HT-29 (cell line): ENCODE data around the gene DGKD. TPM values are rescaled to one million over a fixed set of nuclear protein-coding genes. Genes with fewer than 3 reads are reported as not detected.

Experiments
- DNase-seq: peaks from one replicate; pipeline ENCODE4 v3.0.0-alpha.2; 2015; ENCODE audit warnings: low spot score
- total RNA-seq: library from RNA; depleted of rRNA; stranded (reverse); fragments of >200 nt; shearing (Covaris generic); gene quantifications from 2 replicates; pipeline ENCODE4 v1.2.3, GENCODE V29; 2014

The DGKD gene
- total RNA-seq, 1 experiment from 2014 or later: 18.7 TPM

- no peak for DNase-seq
Measured at GRCh38 chr2:233444501-233444900, 90.2 kb downstream of the DGKD start.

GRCh38 chr2:233445152-233445830 is 91.0 kb downstream of the DGKD start:
- DNase-seq: no peak

DNA sequence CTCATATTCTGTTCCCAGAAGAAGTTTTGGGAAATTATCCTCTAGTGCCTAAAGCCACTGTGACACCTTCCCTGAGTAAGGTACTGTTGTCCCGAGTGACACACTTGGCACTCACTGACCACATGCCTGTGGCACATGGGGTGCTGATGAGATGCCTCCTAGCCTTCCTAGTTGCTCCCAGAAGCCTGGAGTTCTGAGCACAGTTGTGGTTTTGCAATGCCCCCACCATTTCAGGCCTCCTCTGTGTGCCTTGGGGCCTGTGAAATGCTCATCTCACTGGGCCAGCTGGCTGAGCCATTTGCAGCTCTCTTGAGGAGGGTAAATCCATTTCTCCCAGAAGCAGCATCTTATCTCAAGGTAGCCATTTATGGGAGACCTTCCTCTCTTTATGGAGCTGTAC is 91.8 kb downstream of the DGKD start:
- DNase-seq: no peak

GRCh38 chr2:233446606-233447305 is 92.5 kb downstream of the DGKD start:
- no peak for DNase-seq

DNA sequence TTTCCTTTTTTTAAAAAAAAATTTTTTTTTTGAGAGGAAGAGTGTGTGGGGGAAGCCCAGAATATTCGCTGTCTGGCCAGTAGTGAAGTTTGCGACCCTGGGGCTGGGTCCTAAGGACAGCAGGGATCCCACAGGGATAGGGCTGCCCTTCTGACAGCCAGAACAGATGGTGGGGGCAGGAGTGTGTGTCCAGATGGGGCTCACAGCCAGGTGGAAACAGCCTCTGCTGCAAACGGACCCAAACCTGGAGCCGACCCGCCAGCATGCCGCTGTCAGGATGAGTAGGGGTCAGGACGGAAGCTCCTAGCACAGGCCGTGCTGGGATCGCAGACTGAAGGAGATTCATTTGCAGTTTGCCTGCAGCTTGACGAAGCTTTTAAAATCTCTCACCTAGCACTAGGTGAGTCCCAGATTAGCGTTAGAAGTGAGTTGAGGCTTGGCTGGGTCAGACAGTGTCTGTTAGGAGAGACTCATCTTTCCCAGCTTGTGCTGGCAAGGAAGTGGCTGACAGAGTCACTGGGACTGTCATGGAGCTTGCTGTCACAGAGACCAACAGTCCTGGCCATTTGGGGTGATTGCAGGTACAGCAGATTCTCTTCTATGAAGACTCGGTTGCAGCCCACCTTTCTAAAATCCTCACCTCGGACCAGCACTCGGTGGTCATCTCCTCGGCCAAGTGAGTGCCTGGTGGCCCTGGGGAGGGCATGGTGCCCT is 93.4 kb downstream of the DGKD start:
- no peak for DNase-seq

DNA sequence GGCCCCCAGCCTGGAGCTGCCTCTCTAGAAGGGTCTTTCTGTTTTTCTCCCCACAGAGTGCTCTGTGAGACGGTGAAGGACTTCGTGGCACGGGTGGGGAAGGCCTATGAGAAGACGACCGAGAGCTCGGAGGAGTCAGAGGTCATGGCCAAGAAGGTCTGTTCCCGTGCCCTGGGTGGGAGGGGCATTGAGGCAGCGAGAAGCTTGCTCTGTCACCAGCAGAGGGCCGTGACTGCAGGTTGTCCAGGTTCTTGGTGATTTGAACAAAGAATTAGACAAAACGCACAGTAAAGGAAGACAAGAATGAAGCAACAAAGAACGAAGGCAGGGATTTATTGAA is 93.9 kb downstream of the DGKD start:
- DNase-seq: peak; percentile 59

- peak; percentile 50 for DNase-seq
Measured at GRCh38 chr2:233448575-233448974, 94.3 kb downstream of the DGKD start.

- peak; percentile 84 for DNase-seq
Measured at GRCh38 chr2:233449081-233449901, 95.0 kb downstream of the DGKD start.

DNA sequence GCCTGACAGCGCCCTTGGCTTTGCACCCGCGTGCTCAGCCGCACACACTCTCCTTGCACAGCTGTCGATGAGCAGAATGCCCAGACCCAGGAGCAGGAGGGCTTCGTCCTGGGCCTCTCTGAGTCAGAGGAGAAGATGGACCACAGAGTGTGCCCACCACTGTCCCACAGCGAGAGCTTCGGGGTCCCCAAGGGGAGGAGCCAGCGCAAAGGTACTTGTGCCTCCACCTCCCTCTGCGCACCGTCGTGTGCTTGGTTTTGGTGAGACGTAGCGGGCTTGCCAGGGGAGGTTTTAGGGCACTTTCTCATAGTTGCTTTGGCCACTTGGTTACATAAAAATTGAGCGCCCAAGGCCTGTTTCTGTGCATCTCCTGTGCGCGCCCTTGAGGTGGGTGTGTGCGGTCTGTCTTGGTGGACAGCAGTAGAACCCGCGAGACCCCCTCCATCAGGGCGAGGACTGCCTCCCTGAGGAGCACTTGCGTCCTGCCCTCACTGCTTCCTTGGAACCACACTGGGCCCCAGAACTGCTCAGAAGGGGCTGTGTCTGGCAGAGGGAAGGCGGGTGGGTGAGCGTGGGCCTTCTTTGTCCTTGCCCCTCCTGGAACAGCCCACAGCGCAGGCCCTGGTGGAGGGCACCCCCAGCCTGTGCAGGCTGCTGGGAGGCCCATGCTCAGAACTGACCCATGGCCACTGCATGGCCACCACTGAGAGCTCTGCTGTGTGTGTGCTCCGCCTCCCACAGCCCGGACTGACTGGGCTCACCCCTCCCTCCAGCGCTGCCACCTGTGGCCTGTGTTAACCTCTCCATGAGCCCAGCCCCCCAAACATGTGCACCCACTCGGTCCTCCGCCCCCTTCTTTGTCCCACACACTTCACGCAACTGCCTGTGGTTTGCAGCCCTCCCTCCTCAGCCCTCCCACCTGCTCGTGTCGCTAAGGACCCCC is 95.9 kb downstream of the DGKD start:
- no peak for DNase-seq

DNA sequence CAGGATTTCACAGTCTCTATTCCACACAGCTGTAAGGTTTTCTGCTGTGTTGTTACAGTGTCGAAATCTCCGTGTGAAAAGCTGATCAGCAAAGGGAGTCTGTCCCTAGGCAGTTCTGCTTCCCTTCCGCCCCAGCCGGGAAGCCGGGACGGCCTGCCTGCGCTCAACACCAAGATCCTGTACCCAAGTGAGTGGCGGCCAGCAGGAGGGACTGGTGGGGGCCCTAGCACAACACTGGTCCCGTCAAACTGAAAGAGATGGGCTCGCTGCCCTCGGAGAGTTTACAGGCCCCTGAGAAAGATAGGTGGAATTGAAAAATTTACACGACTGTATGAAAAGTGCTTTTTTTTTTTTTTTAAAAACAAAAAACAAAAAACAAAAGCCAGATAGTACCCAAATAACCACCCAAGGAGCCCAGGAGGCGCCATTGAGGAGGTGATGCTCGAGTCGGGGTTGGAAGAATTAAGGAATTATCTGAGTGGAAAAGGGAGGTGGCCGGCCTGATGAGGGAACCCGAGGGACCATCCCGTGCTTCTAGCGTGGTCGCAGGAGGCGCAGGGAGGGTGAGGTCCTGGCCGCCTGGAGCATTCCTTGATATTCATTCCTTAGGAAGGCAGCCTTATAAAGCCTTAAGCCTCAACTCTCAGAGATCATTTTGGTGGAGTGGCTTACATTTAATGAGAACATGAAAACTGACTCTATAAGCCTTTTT is 96.7 kb downstream of the DGKD start:
- no peak for DNase-seq

- DNase-seq: no peak
Measured at GRCh38 chr2:233451950-233452349, 97.7 kb downstream of the DGKD start.

DNA sequence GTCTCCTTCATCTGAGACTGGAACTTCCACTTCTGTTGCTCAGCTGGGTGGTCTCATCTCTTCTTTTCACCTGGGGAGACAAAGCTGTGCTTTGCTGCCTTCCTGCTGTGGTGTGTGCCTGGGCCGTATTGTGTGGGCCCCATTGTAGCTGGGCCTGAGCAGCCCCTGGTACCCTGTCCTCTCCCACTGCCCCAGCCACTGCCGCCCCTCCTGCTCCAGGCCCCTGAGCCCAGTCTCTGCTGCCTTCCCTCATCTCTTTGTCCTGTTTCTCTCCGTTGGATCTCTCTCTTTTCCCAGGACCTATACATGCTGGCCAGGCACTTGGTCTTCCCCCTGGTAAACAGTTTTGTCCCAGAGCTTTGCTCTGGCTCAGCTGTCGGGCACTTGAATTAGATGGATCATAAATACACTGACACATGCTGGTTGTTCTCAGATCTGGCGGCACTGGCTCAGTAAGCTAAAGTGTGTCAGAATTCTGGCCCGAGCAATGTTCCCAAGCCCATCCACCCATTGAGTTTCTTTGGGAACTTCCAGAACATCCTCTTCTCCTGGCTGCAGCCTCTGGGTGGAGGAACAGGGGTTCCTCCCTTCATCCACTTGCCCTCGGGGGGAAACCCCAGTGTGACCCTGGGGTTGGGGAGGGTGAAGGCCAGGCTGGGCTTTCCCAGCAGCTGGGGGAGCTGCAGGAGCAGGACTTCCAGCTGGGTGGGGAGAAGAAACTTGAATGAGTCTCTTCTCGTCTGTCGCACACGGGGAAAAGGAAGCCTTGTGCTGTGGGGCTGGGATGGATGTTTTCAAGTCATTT is 99.0 kb downstream of the DGKD start:
- DNase-seq: no peak

DNA sequence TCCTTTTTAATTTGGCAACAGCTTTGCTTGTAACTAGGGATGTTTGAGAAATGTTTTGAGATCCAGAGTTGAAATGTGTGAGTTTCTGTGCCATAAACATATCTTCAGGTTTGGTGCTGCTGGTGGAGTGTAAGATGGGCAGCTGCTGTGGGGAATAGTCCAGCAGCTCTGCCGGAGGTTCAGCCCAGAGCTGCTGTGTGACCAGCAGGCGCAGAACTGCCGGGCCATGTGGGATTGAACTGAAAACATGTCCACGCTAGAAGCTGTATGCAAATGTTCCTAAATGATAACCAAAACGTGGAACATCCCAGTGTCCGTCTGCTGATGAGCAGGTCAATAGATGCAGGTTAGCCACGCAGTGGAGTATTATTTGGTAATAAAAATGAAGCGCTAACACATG is 99.6 kb downstream of the DGKD start:
- DNase-seq: no peak

DNA sequence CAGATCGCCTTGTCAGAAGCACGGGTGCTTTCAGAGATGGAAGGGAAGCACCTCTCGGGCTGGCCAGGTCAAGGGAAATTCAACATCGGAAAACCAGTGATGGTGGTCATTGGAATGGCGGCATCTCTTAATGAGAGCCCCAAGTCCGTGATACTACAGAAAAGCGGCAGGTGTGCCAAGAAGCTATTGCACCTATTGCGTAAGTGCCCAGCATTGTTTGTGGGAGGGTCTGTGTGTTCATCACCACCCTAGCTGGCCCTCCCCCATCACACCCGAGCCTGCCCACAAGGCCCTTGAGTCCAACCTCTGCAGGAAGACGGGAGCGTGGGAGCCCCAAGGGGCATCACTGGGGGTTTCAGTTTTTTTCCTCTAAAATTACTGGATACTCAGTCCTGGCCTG is 100.7 kb downstream of the DGKD start:
- DNase-seq: no peak

DNA sequence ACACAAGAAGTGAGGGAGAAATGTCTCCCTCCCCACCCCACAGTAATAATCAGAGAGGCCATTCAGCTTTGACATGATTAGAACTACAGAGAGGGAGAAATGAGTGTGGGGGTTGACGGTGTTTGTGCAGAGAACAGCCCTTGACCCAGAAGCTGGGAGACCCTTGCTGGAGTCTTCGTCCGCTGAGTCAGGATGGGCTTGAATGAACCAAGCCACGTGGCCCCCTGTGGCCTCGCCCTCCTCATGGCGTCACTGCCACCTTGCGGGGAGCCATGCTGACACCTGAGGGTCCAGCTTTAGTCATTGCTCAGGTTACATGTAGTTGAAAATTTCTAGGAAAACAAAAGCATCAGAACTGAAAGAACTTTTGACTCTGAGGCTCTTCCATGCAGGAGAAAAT is 101.2 kb downstream of the DGKD start:
- no peak for DNase-seq

DNA sequence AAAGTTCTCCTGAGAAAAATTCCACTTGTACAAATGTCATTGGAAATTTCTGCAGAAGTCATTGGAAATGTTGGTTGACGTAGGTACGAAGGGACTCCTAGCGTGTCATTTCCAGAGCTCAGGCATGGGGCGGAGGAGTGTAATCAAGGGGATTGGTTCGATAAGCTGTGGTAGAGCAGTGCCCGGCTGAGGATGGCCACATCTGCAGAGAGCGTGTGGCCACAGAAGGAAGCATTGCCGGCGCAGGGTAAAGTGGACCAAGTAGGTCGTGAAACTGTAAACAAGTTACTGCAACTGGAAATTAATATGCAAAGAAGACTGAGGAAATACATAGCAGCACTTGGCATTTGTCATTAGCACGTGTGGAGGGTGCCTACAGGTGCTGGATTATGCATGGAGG is 101.8 kb downstream of the DGKD start:
- DNase-seq: no peak

DNA sequence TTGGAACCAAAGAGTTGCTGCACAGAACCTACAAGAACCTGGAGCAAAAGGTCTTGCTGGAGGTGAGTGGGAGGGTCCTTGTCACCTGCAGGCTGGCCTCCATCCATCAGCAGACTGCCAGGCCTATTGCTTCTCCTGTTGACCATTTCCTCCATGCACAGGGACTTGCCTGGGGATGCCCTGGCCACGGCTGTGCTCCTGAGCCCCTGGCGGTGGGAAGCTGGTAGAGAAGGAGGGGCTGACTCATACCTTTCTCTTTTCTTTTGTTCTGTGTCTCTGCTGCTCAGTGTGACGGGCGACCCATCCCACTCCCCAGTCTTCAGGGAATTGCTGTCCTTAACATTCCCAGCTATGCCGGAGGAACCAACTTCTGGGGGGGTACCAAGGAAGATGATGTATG is 102.6 kb downstream of the DGKD start:
- no peak for DNase-seq

DNA sequence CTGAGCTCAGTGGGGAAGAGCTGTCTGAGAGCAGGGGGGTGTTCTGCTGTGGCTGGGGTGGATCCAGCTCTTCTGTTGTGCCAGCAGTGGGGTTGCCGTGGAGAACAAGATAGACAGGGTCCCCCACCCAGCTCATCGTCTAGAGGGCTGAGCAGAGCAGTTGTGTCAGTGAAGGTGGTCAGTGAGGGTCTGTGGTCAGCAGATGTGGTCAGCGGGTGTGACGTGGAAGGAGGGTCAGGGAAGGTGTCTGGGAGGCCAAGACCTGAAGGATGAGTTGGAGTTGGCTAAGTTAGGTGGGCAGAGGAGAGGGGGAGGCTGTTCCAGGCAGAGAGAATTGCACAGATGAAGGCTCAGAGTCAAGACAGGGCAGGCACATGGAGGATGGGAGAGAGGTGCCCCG is 103.1 kb downstream of the DGKD start:
- no peak for DNase-seq

DNA sequence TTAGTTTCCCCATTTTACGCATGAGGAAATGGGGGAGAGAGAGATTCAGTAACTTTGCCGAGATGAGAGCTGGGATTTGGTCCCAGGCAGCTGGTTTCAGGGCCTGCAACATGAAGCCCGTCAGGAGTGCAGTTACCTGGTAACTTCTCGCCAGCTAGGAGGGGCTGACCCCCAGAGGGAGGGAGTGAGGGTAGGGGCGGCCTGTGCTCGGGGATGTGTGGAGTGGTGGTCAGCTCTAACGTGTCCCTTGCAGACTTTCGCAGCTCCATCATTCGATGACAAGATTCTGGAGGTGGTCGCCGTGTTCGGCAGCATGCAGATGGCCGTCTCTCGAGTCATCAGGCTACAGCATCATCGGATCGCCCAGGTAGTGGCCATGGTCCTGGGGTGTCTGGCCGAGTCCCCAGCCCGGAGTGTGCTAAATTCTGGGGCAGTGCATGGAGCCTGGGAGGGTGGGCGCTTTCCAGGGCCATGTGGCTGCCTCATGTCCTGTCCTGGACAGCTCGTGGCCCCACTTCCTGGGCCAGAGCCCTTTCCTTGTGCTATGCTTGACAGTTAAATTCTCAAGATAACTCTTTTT is 103.8 kb downstream of the DGKD start:
- no peak for DNase-seq
